Measurements from ENCODE around the gene IL1RN.

The IL1RN gene

GRCh38 chr2:113157118-113157896 lies 29.9 kb downstream of the IL1RN start:
- peak; percentile 45 for DNase-seq

- DNase-seq: peak; percentile 57
These were observed 30.7 kb downstream of the IL1RN start for GRCh38 chr2:113157897-113158753.

- DNase-seq: no peak
These were observed 31.6 kb downstream of the IL1RN start for GRCh38 chr2:113158884-113159553.

- no peak for DNase-seq
These were observed 32.9 kb downstream of the IL1RN start for GRCh38 chr2:113160248-113160647.

- DNase-seq: no peak
These were observed 33.6 kb downstream of the IL1RN start for GRCh38 chr2:113160962-113161361.

GRCh38 chr2:113162173-113162572 lies 34.8 kb downstream of the IL1RN start:
- DNase-seq: no peak

GRCh38 chr2:113162869-113163268 lies 35.5 kb downstream of the IL1RN start:
- DNase-seq: no peak

- DNase-seq: no peak
These were observed 37.0 kb downstream of the IL1RN start for GRCh38 chr2:113164215-113164929.

GRCh38 chr2:113164930-113165585 lies 37.7 kb downstream of the IL1RN start:
- no peak for DNase-seq

GRCh38 chr2:113166187-113166645 lies 38.8 kb downstream of the IL1RN start:
- no peak for DNase-seq

- no peak for DNase-seq
These were observed 39.9 kb downstream of the IL1RN start for GRCh38 chr2:113167115-113167932.

GRCh38 chr2:113167962-113168340 lies 40.6 kb downstream of the IL1RN start:
- no peak for DNase-seq

GRCh38 chr2:113169002-113169530 lies 41.7 kb downstream of the IL1RN start:
- DNase-seq: no peak

GRCh38 chr2:113169586-113169985 lies 42.2 kb downstream of the IL1RN start:
- no peak for DNase-seq

- DNase-seq: no peak
These were observed 44.1 kb downstream of the IL1RN start for GRCh38 chr2:113171334-113172075.

GRCh38 chr2:113172721-113173541 lies 45.5 kb downstream of the IL1RN start:
- DNase-seq: no peak

- no peak for DNase-seq
These were observed 46.4 kb downstream of the IL1RN start, which contains the start of gene PSD4 for GRCh38 chr2:113173542-113174375. Gene PSD4 (plus strand): TSS chr2:113173971. CDS start chr2:113182457, 8,486 bp downstream.

GRCh38 chr2:113174376-113174750 lies 47.0 kb downstream of the IL1RN start:
- DNase-seq: no peak

Measured in NCI-H526 treated with DMSO at 0.1 percent for 48 hours (cell line).